Measurements from ENCODE around the gene CTLA4. TPM values are rescaled to one million over a fixed set of nuclear protein-coding genes. Genes with fewer than 3 reads are reported as not detected.

Gene CTLA4
- total and polyA plus RNA-seq, 2 experiments from 2014 or later = not detected

GRCh38 chr2:203855274-203855673, 12.3 kb upstream of the CTLA4 start (continued):
- TF ChIP-seq ZNF114 (CRISPR knock-in tag; IDR thresholded peaks at IDR 0.05) (no peak), ETS1 (IDR thresholded peaks at IDR 0.05) (no peak), POLR2AphosphoS5 (IDR thresholded peaks at IDR 0.05; ENCODE audit: low read depth) (no peak)

DNA sequence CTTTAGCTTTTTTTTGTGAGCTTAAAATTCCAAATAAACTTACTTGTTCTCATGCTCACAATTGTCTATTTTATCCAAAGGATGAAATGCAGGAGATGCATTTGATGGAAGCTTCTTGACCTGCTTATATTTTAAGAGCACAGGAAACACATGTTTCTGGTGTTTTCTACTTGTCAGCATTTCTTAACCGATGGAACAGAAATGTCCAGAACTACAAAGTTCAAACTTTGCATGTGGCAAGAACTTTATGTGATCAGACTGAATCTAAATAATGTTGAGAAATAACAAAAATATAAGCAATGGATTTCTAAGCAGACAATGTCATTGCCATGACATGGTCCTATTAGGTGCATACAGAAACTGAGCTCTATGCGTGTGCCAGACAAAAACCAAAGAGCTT, 9.9 kb upstream of the CTLA4 start:
- H3K9me3 Mint-ChIP-seq = no peaks in the 10 kb centered on the region
- H4K20me1 ChIP-seq (replicated peaks; ENCODE audit: insufficient read depth) = no peaks in the 10 kb centered on the region; the same call in 1 of the 2 replicates
- H3K36me3 Mint-ChIP-seq (ENCODE audit: low read depth) = no peaks in the 10 kb centered on the region
- DNase-seq (ENCODE audit: low spot score) (no peak), ATAC-seq (no peak)
- H3K79me2 ChIP-seq (replicated peaks; ENCODE audit: insufficient read depth) = no peaks in the 10 kb centered on the region
- 0 out of 2 replicates have a peak overlapping the region, but pooled peaks have one; percentile 1 for H2AFZ ChIP-seq
- no peaks in the 10 kb centered on the region for H3K27me3 ChIP-seq (ENCODE audit: insufficient read depth)
- no peak overlapping the region for H3K4me3 Mint-ChIP-seq
- no peak overlapping the region for H3K27ac ChIP-seq (ENCODE audit: low read depth)
- H3K36me3 ChIP-seq (ENCODE audit: insufficient read depth) = no peaks in the 10 kb centered on the region
- no peak overlapping the region for H3K4me2 ChIP-seq
- H3K4me1 Mint-ChIP-seq = no peaks in the 10 kb centered on the region; the same call in 2 of the 3 replicates
- no peak overlapping the region for H3K27ac Mint-ChIP-seq
- no peak overlapping the region for H3K4me3 ChIP-seq
- no peaks in the 10 kb centered on the region for H3K9me2 ChIP-seq (ENCODE audit: insufficient read depth)
- no peaks in the 10 kb centered on the region for H3K4me1 ChIP-seq (ENCODE audit: insufficient read depth)
- no peaks in the 10 kb centered on the region for H3F3A ChIP-seq (replicated peaks; ENCODE audit: low read depth)
- H3K27me3 Mint-ChIP-seq (ENCODE audit: insufficient read depth, low read depth, poor library complexity) = no peaks in the 10 kb centered on the region
- TF ChIP-seq, protein P1, sequence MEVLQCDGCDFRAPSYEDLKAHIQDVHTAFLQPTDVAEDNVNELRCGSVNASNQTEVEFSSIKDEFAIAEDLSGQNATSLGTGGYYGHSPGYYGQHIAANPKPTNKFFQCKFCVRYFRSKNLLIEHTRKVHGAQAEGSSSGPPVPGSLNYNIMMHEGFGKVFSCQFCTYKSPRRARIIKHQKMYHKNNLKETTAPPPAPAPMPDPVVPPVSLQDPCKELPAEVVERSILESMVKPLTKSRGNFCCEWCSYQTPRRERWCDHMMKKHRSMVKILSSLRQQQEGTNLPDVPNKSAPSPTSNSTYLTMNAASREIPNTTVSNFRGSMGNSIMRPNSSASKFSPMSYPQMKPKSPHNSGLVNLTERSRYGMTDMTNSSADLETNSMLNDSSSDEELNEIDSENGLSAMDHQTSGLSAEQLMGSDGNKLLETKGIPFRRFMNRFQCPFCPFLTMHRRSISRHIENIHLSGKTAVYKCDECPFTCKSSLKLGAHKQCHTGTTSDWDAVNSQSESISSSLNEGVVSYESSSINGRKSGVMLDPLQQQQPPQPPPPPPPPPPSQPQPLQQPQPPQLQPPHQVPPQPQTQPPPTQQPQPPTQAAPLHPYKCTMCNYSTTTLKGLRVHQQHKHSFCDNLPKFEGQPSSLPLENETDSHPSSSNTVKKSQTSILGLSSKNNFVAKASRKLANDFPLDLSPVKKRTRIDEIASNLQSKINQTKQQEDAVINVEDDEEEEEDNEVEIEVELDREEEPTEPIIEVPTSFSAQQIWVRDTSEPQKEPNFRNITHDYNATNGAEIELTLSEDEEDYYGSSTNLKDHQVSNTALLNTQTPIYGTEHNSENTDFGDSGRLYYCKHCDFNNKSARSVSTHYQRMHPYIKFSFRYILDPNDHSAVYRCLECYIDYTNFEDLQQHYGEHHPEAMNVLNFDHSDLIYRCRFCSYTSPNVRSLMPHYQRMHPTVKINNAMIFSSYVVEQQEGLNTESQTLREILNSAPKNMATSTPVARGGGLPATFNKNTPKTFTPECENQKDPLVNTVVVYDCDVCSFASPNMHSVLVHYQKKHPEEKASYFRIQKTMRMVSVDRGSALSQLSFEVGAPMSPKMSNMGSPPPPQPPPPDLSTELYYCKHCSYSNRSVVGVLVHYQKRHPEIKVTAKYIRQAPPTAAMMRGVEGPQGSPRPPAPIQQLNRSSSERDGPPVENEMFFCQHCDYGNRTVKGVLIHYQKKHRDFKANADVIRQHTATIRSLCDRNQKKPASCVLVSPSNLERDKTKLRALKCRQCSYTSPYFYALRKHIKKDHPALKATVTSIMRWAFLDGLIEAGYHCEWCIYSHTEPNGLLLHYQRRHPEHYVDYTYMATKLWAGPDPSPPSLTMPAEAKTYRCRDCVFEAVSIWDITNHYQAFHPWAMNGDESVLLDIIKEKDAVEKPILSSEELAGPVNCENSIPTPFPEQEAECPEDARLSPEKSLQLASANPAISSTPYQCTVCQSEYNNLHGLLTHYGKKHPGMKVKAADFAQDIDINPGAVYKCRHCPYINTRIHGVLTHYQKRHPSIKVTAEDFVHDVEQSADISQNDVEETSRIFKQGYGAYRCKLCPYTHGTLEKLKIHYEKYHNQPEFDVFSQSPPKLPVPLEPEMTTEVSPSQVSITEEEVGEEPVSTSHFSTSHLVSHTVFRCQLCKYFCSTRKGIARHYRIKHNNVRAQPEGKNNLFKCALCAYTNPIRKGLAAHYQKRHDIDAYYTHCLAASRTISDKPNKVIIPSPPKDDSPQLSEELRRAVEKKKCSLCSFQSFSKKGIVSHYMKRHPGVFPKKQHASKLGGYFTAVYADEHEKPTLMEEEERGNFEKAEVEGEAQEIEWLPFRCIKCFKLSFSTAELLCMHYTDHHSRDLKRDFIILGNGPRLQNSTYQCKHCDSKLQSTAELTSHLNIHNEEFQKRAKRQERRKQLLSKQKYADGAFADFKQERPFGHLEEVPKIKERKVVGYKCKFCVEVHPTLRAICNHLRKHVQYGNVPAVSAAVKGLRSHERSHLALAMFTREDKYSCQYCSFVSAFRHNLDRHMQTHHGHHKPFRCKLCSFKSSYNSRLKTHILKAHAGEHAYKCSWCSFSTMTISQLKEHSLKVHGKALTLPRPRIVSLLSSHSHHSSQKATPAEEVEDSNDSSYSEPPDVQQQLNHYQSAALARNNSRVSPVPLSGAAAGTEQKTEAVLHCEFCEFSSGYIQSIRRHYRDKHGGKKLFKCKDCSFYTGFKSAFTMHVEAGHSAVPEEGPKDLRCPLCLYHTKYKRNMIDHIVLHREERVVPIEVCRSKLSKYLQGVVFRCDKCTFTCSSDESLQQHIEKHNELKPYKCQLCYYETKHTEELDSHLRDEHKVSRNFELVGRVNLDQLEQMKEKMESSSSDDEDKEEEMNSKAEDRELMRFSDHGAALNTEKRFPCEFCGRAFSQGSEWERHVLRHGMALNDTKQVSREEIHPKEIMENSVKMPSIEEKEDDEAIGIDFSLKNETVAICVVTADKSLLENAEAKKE (CRISPR knock-in tag; IDR thresholded peaks at IDR 0.05) = no peak
- no peak for TF ChIP-seq ZNF114 (CRISPR knock-in tag; IDR thresholded peaks at IDR 0.05)
- TF ChIP-seq, protein P2, sequence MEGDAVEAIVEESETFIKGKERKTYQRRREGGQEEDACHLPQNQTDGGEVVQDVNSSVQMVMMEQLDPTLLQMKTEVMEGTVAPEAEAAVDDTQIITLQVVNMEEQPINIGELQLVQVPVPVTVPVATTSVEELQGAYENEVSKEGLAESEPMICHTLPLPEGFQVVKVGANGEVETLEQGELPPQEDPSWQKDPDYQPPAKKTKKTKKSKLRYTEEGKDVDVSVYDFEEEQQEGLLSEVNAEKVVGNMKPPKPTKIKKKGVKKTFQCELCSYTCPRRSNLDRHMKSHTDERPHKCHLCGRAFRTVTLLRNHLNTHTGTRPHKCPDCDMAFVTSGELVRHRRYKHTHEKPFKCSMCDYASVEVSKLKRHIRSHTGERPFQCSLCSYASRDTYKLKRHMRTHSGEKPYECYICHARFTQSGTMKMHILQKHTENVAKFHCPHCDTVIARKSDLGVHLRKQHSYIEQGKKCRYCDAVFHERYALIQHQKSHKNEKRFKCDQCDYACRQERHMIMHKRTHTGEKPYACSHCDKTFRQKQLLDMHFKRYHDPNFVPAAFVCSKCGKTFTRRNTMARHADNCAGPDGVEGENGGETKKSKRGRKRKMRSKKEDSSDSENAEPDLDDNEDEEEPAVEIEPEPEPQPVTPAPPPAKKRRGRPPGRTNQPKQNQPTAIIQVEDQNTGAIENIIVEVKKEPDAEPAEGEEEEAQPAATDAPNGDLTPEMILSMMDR (conservative IDR thresholded peaks at IDR 0.05; ENCODE audit: low read depth in 2 of 2) = no peak
- no peak for TF ChIP-seq POLR2AphosphoS5 (IDR thresholded peaks at IDR 0.05; ENCODE audit: low read depth)
- no peak for TF ChIP-seq CREB1 (CRISPR knock-in tag; IDR thresholded peaks at IDR 0.05; ENCODE audit: low read depth)
- TF ChIP-seq EZH2phosphoT487 (IDR thresholded peaks at IDR 0.05; ENCODE audit: unreplicated experiment) = no peak
- TF ChIP-seq REST (IDR thresholded peaks at IDR 0.05; ENCODE audit: unreplicated experiment) = no peak
- TF ChIP-seq EZH2 (IDR thresholded peaks at IDR 0.05; ENCODE audit: low read depth, unreplicated experiment) = no peak
- TF ChIP-seq ZNF331 (CRISPR knock-in tag; IDR thresholded peaks at IDR 0.05; ENCODE audit: low read depth) = no peak
- no peak for TF ChIP-seq NANOG (IDR thresholded peaks at IDR 0.05; ENCODE audit: borderline replicate concordance)
- no peak for TF ChIP-seq STAT1 (IDR thresholded peaks at IDR 0.05; ENCODE audit: unreplicated experiment)
- no peak for TF ChIP-seq JUNB (IDR thresholded peaks at IDR 0.05; ENCODE audit: unreplicated experiment)
